NB4 (cell line): ENCODE measurements around the gene THG1L.
"Not testable (repeated sequence)": the region's sequence is repeated elsewhere in the genome, so short reads cannot be mapped to it uniquely, and the experiment has no call there.

Source experiments
- DNase-seq: peaks from one replicate; pipeline ENCODE4 v3.0.0; 2010; ENCODE audit warnings: low read depth
- H3K4me3 ChIP-seq: one replicate; pipeline ENCODE4 v1.5.1; 2011; ENCODE audit warnings: mild to moderate bottlenecking, low read depth, low read length, moderate library complexity
- CTCF ChIP-seq: IDR thresholded peaks from one replicate; pipeline ENCODE4 v1.5.1; 2012; ENCODE audit warnings: low read depth, low read length
- MAX ChIP-seq: IDR thresholded peaks from 2 replicates; pipeline ENCODE4 v1.6.1; 2011; ENCODE audit warnings: low read depth, low read length
- MYC ChIP-seq: IDR thresholded peaks from 2 replicates; pipeline ENCODE4 v1.6.1; 2011; ENCODE audit warnings: low read depth, low read length
- POLR2A ChIP-seq: IDR thresholded peaks from 2 replicates; pipeline ENCODE4 v1.6.1; 2011; ENCODE audit warnings: mild to moderate bottlenecking; ENCODE audit not compliant: insufficient read length; ENCODE audit errors: extremely low read depth

THG1L gene

GRCh38 chr5:157690690-157691433, 40.4 kb upstream of the THG1L start:
- no peak for TF ChIP-seq MAX
- no peak for TF ChIP-seq POLR2A
- no peak for TF ChIP-seq CTCF
- no peak for TF ChIP-seq MYC
- DNase-seq: no peak
- H3K4me3 ChIP-seq: no peak overlapping the region

- not testable (repeated sequence) for H3K4me3 ChIP-seq, DNase-seq
These were observed 37.4 kb upstream of the THG1L start for GRCh38 chr5:157693816-157694215.

- not testable (repeated sequence) for H3K4me3 ChIP-seq, DNase-seq
These were observed 35.1 kb upstream of the THG1L start for GRCh38 chr5:157696154-157696553.

GRCh38 chr5:157698674-157699073, 32.5 kb upstream of the THG1L start:
- not testable (repeated sequence) for H3K4me3 ChIP-seq, DNase-seq

- no peak for TF ChIP-seq MAX
- no peak for DNase-seq
- no peak overlapping the region for H3K4me3 ChIP-seq
These were observed 27.5 kb upstream of the THG1L start for GRCh38 chr5:157703736-157704135.

- H3K4me3 ChIP-seq: no peak overlapping the region
- DNase-seq: no peak
- TF ChIP-seq MYC (no peak), MAX (no peak), CTCF (no peak), POLR2A (no peak)
These were observed 22.4 kb upstream of the THG1L start for GRCh38 chr5:157708866-157709265.

GRCh38 chr5:157709346-157709745, 21.9 kb upstream of the THG1L start:
- TF ChIP-seq POLR2A: no peak
- no peak for TF ChIP-seq MYC
- TF ChIP-seq MAX: no peak
- TF ChIP-seq CTCF: no peak
- no peak for DNase-seq
- H3K4me3 ChIP-seq: no peak overlapping the region

- H3K4me3 ChIP-seq: no peak overlapping the region
- DNase-seq: no peak
- TF ChIP-seq CTCF: no peak
- no peak for TF ChIP-seq POLR2A
- TF ChIP-seq MAX: no peak
- TF ChIP-seq MYC: no peak
These were observed 20.8 kb upstream of the THG1L start for GRCh38 chr5:157710431-157710830.
